HFF-Myc (cell line): ENCODE measurements around the gene NR5A1.

ENCODE experiments used
- DNase-seq: peaks from one replicate; pipeline ENCODE4 v3.0.0-alpha.2; 2011; ENCODE audit warnings: low read depth; ENCODE audit errors: extremely low read depth
- H3K4me3 ChIP-seq: replicated peaks from 2 replicates; pipeline ENCODE4 v1.5.1; 2011; ENCODE audit warnings: low read depth, mild to moderate bottlenecking, control low read depth, low read length
- TF ChIP-seq, protein P1 (sequence below): IDR thresholded peaks from 2 replicates; pipeline ENCODE4 v1.5.1; 2012; ENCODE audit warnings: mild to moderate bottlenecking, low read depth, low read length, control low read depth; ENCODE audit errors: missing control alignments

Gene NR5A1

DNA sequence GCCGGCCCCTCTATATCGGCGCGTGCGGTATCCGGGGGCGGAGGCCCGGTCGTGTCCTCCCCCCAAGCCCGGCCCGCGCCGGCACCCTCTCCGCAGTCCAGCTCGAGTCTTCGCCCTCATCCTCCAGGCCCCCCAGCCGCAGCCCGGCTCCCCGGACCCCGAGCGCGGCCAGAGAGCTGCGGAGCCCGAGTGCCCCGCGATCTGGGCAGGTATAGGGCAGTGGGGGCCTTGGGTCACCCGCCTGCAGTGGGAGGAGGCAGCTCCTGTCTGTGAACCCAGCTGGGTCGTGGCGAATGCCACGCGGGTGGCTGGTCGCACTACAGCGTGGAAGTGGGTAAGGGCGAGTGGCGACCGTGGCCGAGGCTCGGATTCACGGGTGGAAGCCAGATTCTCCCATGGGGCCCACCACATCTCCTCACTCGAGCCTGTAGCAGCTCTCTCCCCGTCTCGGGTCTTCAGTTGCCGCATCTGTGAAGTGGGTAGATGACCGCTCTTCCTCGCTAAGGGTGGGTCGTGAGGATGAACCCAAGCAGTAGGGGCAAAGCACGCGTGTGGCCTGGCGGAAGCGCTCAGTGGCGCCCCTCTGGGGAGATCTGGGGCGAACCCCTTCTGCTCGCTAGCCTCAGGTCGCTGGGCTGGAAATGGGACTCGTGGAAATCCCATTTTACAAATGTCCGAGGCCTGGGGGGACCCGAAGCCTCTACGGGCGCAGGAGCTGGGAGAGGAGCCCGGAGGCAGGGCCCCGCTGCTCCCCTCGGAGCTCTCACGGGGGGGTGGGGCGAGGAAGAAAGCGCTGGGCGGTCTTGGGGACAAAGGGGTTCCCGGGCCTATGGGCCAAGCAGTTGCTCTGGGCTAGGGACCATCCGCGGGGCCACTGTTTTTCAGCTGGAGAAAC lies 1.9 kb downstream of the NR5A1 start:
- TF ChIP-seq, protein P1, sequence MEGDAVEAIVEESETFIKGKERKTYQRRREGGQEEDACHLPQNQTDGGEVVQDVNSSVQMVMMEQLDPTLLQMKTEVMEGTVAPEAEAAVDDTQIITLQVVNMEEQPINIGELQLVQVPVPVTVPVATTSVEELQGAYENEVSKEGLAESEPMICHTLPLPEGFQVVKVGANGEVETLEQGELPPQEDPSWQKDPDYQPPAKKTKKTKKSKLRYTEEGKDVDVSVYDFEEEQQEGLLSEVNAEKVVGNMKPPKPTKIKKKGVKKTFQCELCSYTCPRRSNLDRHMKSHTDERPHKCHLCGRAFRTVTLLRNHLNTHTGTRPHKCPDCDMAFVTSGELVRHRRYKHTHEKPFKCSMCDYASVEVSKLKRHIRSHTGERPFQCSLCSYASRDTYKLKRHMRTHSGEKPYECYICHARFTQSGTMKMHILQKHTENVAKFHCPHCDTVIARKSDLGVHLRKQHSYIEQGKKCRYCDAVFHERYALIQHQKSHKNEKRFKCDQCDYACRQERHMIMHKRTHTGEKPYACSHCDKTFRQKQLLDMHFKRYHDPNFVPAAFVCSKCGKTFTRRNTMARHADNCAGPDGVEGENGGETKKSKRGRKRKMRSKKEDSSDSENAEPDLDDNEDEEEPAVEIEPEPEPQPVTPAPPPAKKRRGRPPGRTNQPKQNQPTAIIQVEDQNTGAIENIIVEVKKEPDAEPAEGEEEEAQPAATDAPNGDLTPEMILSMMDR = no peak
- H3K4me3 ChIP-seq = no peak overlapping the region

DNA sequence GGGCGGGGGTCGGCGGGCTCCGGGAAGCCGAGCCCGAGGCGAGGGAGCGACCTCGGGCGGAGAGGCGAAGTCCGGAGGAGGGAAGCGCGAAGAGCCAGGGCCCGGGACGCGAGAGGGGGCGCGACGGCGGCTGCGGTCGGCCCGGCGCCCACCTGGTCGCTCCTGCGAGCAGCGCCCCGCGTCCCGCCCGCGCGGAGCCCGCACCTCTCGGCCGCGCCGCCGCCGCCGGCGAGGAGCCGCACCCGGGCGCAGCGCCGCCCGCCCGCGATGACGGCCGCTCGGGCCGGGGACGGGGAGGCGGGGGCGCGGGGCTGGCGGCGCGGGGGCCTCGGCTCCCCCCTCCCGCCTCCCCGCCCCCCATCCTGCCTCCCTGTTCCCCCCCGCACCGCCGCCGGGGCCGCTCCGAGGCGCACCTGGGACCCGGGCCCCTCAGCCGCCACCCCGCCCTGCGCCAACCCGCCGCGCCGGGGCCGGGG lies 2.6 kb downstream of the NR5A1 start:
- TF ChIP-seq, protein P1 = no peak
- H3K4me3 ChIP-seq = no peak overlapping the region
- DNase-seq = no peak

More for the DNA sequence above, 1.9 kb downstream of the NR5A1 start:
- no peak for DNase-seq

DNA sequence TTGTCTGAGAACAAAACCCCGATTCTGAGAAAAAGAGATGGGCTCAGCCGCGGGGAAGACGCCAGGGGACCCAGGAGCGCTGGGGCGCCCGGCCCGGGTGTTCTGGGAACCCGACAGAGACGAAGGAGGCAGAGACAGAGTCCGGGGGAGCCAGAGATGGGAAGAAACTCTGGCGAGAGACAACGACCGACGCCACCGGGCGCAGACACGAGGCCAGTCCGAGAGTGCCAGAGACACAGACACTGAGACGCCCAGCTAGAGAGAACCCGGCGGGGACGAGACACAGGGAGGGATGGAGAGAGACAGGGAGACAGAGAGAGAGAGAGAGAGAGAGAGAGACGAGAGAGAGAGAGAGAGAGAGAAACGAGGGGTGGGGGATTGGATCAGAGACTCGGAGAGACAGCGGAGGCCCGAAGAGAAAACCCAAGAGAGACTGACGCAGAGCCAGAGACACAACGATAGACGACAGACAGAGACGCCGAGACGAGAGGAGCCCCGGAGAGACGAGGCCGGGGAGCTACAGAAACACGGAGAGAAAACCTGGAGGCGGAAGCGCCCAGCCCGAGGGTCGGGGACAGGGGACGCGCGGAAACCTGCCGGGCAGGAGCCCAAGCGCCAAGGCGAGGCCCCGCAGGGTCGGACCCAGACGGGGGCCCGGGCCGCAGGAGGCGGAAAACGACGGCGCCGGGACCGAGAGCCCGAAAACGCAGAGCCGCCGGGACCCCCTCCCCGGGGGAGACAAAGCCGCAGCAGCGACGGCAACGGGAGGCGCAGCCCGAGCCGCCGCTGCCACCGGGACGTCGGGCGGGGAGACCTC lies 3.3 kb downstream of the NR5A1 start:
- TF ChIP-seq, protein P1 = no peak
- no peak overlapping the region for H3K4me3 ChIP-seq
- no peak for DNase-seq

DNA sequence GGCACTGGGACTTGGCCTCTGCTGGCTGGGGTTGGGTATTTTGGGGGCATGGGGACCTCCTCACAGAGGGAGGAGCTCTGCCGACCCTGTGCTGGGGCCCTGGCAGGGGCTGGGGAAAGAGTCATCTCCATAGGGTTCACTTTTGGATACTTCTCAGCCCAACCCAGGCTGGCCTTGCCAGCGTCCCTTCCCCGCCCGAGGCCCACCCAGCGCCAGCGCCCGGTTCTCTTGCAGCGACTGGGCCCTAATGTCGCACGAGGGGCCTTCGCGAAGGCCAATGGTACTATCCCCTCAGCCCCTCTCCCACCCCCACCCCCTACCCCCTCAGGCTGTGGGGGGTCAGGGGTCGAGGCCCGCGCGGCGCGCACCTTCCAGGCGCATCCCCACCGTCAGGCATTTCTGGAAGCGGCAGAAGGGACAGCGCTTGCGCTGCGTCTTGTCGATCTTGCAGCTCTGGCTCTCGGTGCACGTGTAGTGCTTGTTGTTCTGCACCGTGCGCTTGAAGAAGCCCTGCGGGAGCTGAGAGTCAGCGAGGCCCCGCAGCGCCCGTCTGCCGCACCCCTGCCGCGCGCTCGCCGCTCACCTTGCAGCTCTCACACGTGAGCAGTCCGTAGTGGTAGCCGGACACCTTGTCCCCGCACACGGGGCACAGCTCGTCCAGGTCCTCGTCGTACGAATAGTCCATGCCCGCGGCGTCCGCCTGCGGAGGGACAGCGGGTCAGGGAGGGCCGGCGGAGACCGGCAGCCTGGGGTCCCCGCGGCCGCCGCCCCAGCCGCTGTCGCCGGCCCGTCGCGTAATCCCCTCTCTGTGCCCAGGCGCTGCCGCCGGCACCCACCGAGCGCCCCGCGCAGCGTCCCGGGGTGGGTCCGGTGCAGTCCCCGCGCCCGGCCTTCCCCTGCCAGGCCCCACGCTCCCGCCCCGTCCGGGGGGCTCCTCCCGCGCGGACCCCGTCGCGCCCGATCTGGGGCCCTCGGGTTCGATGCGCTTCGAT lies 4.2 kb downstream of the NR5A1 start:
- no peak for DNase-seq
- TF ChIP-seq, protein P1 = no peak
- H3K4me3 ChIP-seq = no peak overlapping the region

DNA sequence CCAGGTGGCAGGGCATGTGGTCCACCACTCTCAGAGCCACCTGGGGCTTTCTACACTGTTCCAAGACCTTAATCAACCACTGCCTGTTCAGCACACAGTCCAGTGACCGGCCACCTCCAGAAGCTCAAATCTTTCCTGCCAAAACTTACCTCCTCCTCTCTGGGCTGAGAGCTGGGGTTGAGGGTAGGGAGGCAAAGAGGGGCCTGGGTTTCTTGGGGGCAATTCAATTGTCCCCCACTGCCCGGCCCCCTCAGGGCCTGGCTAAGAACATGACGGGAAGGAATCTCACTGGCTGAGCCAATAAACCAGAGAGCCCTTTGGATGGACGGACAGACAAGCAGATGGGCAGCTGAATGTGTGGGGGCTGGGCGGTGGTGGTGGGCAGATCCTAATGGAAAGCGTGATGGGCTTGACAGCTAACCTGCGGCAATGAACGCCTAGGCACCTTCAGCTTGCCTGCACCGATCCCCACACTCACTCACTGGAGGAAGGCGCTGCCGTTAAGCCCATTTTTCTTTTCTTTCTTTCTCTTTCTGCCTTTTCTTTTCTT lies 5.4 kb downstream of the NR5A1 start:
- TF ChIP-seq, protein P1 = no peak
- DNase-seq = no peak
- H3K4me3 ChIP-seq = no peak overlapping the region
